Suprapubic skin (tissue), 3 donors: ENCODE measurements around the gene ANKRD39.

ENCODE experiments used
- CTCF ChIP-seq, 2 donors: fragments of 200-600 bp in 1 of 2; fragments of 450-650 bp in 1 of 2; sonication (generic) in 1 of 2; IDR thresholded peaks; one replicate each; pipeline ENCODE4 v1.5.1; 2016 to 2019; ENCODE audit warnings: antibody characterized with exemption in 2 of 2, mild to moderate bottlenecking in 1 of 2, moderate library complexity in 1 of 2
- POLR2AphosphoS5 ChIP-seq, 3 donors: sonication (generic); formaldehyde crosslinking; IDR thresholded peaks; one replicate each; pipeline ENCODE4 v1.6.1; 2017; ENCODE audit warnings: antibody characterized with exemption in 3 of 3

- TF ChIP-seq POLR2AphosphoS5 (IDR thresholded peaks at IDR 0.05) (no peak), CTCF (IDR thresholded peaks at IDR 0.05) (no peak)
Observed at GRCh38 chr2:96835830-96836229, 22.0 kb downstream of the ANKRD39 start.
